H1 (cell line): ENCODE data around the gene RPL13A. TPM values are rescaled to one million over a fixed set of nuclear protein-coding genes. Genes with fewer than 3 reads are reported as not detected.

Experiments used
- CTCF ChIA-PET: fragments of 300-600 bp; sonication (Branson Sonifier 250); formaldehyde crosslinking; loops from one replicate; lab custom pipeline; 2021; ENCODE audit not compliant: partially characterized antibody; lab: Charles Lee
- POLR2A ChIA-PET: fragments of 300-600 bp; sonication (Branson Sonifier 250); formaldehyde crosslinking; loops from one replicate; lab custom pipeline; 2021; ENCODE audit warnings: inconsistent platforms; ENCODE audit not compliant: partially characterized antibody; lab: Charles Lee
- DNase-seq, 2 experiments: peaks; one replicate each; pipeline versions ENCODE4 v3.0.0 to v3.0.0-alpha.2; 2010 to 2022; ENCODE audit warnings: low spot score in 2 of 2, low read depth in 1 of 2, mixed read lengths in 1 of 2
- FAIRE-seq: peaks from 2 replicates; lab custom pipeline; 2011; peaks lifted over from hg19 to GRCh38; lab: Jason Lieb, UNC
- H2AFZ ChIP-seq: 2 replicates; pipeline ENCODE4 v1.8.1; 2012; ENCODE audit warnings: low read length, inconsistent platforms
- H2AK5ac ChIP-seq: 2 replicates; pipeline ENCODE4 v1.6.1; 2013; ENCODE audit warnings: low read depth, low read length
- H2BK120ac ChIP-seq: replicated peaks from 2 replicates; pipeline ENCODE3; 2013; ENCODE audit warnings: low read depth, low read length, inconsistent platforms
- H2BK12ac ChIP-seq: 2 replicates; pipeline ENCODE4 v1.6.1; 2013; ENCODE audit warnings: low read depth, low read length
- H2BK15ac ChIP-seq: 2 replicates; pipeline ENCODE4 v1.6.1; 2013; ENCODE audit warnings: low read length
- H2BK20ac ChIP-seq: 2 replicates; pipeline ENCODE4 v1.6.1; 2013; ENCODE audit warnings: low read length
- H2BK5ac ChIP-seq: 2 replicates; pipeline ENCODE4 v1.6.1; 2013; ENCODE audit warnings: low read depth, low read length
- H3K14ac ChIP-seq: 2 replicates; pipeline ENCODE4 v1.6.1; 2013; ENCODE audit warnings: inconsistent platforms; ENCODE audit not compliant: insufficient read length
- H3K18ac ChIP-seq: 2 replicates; pipeline ENCODE4 v1.6.1; 2013; ENCODE audit warnings: low read length; ENCODE audit errors: extremely low read depth
- H3K23ac ChIP-seq: 2 replicates; pipeline ENCODE4 v1.6.1; 2013; ENCODE audit warnings: inconsistent platforms; ENCODE audit not compliant: insufficient read length
- H3K23me2 ChIP-seq: 2 replicates; pipeline ENCODE4 v1.6.1; 2013; ENCODE audit warnings: low read depth, low read length
- H3K27ac ChIP-seq: 2 replicates; pipeline ENCODE4 v1.6.1; 2011; ENCODE audit warnings: low read depth, low read length, inconsistent platforms
- H3K27me3 ChIP-seq, 4 experiments: replicated peaks in 1 of 4; 1 replicate in 1 of 4; 2 replicates in 3 of 4; pipeline versions ENCODE4 v1.6.1 to v1.8.1; 2011 to 2013; ENCODE audit warnings: low read length in 3 of 4, mild to moderate bottlenecking in 3 of 4, inconsistent platforms in 2 of 4, mixed read lengths in 2 of 4, moderate library complexity in 1 of 4; ENCODE audit not compliant: control insufficient read depth in 3 of 4, insufficient read depth in 3 of 4; ENCODE audit errors: extremely low read depth in 1 of 4
- H3K36me3 ChIP-seq, 4 experiments: 2 replicates each; pipeline versions ENCODE4 v1.6.1 to v1.8.1; 2011 to 2013; ENCODE audit warnings: mild to moderate bottlenecking in 4 of 4, low read length in 3 of 4, moderate library complexity in 2 of 4, control low read depth in 1 of 4, inconsistent platforms in 1 of 4; ENCODE audit not compliant: insufficient read depth in 4 of 4, control insufficient read depth in 2 of 4
- H3K4ac ChIP-seq: replicated peaks from 2 replicates; pipeline ENCODE3; 2013; ENCODE audit warnings: low read length, low read depth, mixed read lengths, inconsistent platforms; ENCODE audit not compliant: insufficient read length
- H3K4me1 ChIP-seq, 4 experiments: replicated peaks in 1 of 4; 1 replicate in 1 of 4; 2 replicates in 3 of 4; pipeline versions ENCODE4 v1.6.1 to v1.8.1; 2011 to 2013; ENCODE audit warnings: low read length in 3 of 4, inconsistent platforms in 2 of 4, mixed read lengths in 1 of 4; ENCODE audit not compliant: insufficient read depth in 4 of 4, control insufficient read depth in 3 of 4
- H3K4me2 ChIP-seq, 2 experiments: 2 replicates each; pipeline versions ENCODE4 v1.6.1 to v1.8.1; 2011 to 2013; ENCODE audit warnings: low read depth in 2 of 2, low read length in 2 of 2, control low read depth in 1 of 2, inconsistent platforms in 1 of 2, mild to moderate bottlenecking in 1 of 2; ENCODE audit not compliant: insufficient read depth in 1 of 2
- H3K4me3 ChIP-seq, 4 experiments: fragments of 200-600, 300-600 bp in 1 of 4; sonication (generic), shearing (Covaris generic), sonication (Bioruptor Twin) in 1 of 4; 2 replicates each; pipeline versions ENCODE4 v1.5.1 to v1.8.1; 2011 to 2016; ENCODE audit warnings: low read length in 4 of 4, low read depth in 3 of 4, control low read depth in 2 of 4, inconsistent platforms in 2 of 4, mild to moderate bottlenecking in 2 of 4, mixed read lengths in 1 of 4, moderate library complexity in 1 of 4; ENCODE audit not compliant: insufficient read depth in 2 of 4; ENCODE audit errors: extremely low read depth in 1 of 4
- H3K56ac ChIP-seq: replicated peaks from 2 replicates; pipeline ENCODE3; 2013; ENCODE audit warnings: low read depth, mild to moderate bottlenecking, mixed read lengths, low read length, inconsistent platforms; ENCODE audit not compliant: insufficient read length
- H3K79me1 ChIP-seq: 2 replicates; pipeline ENCODE4 v1.6.1; 2013; ENCODE audit warnings: low read depth, low read length, control low read depth
- H3K79me2 ChIP-seq, 2 experiments: 2 replicates each; pipeline versions ENCODE4 v1.6.1 to v1.8.1; 2012 to 2013; ENCODE audit warnings: low read length in 2 of 2, mild to moderate bottlenecking in 2 of 2, inconsistent platforms in 1 of 2; ENCODE audit not compliant: insufficient read depth in 2 of 2, control insufficient read depth in 1 of 2
- H3K9ac ChIP-seq, 4 experiments: replicated peaks in 1 of 4; 1 replicate in 1 of 4; 2 replicates in 3 of 4; pipeline versions ENCODE4 v1.6.1 to v1.8.1; 2011 to 2013; ENCODE audit warnings: low read depth in 3 of 4, low read length in 3 of 4, control low read depth in 2 of 4, mild to moderate bottlenecking in 2 of 4, moderate library complexity in 2 of 4, inconsistent platforms in 1 of 4; ENCODE audit errors: extremely low read depth in 1 of 4
- H3K9me3 ChIP-seq, 2 experiments: 2 replicates each; pipeline versions ENCODE4 v1.6.1 to v1.8.1; 2012 to 2013; ENCODE audit warnings: mild to moderate bottlenecking in 2 of 2, moderate library complexity in 2 of 2, control low read depth in 1 of 2, inconsistent platforms in 1 of 2, low read depth in 1 of 2, low read length in 1 of 2, mixed read lengths in 1 of 2; ENCODE audit not compliant: insufficient read depth in 2 of 2
- H4K20me1 ChIP-seq, 2 experiments: replicated peaks in 1 of 2; 2 replicates each; pipeline versions ENCODE3 to v1.8.1; 2011 to 2013; ENCODE audit warnings: inconsistent platforms in 2 of 2, low read length in 2 of 2, mild to moderate bottlenecking in 1 of 2; ENCODE audit not compliant: insufficient read depth in 2 of 2, control insufficient read depth in 1 of 2
- H4K5ac ChIP-seq: 2 replicates; pipeline ENCODE4 v1.6.1; 2013; ENCODE audit warnings: low read length, low read depth, mixed read lengths, inconsistent platforms; ENCODE audit not compliant: insufficient read length
- H4K8ac ChIP-seq: 2 replicates; pipeline ENCODE4 v1.8.0; 2013; ENCODE audit warnings: mild to moderate bottlenecking, moderate library complexity, low read length, inconsistent platforms; ENCODE audit not compliant: insufficient read depth; ENCODE audit errors: extremely low read depth
- H4K91ac ChIP-seq: replicated peaks from 2 replicates; pipeline ENCODE3; 2013; ENCODE audit warnings: low read length, mixed read lengths, inconsistent platforms; ENCODE audit not compliant: insufficient read length
- CBX5 ChIP-seq: fragments of 300-800, 300-1000 bp; sonication (generic); IDR thresholded peaks from 2 replicates; pipeline ENCODE4 v1.7.1; 2016; ENCODE audit warnings: antibody characterized with exemption, low read length, low read depth
- MAFK ChIP-seq: IDR thresholded peaks from 2 replicates; pipeline ENCODE4 v1.6.1; 2012; ENCODE audit warnings: low read depth, mild to moderate bottlenecking, improper control_type of control experiment, low read length
- POLR2AphosphoS5 ChIP-seq: IDR thresholded peaks from 2 replicates; pipeline ENCODE4 v1.6.1; 2011; ENCODE audit warnings: low read depth, low read length
- SIX5 ChIP-seq: IDR thresholded peaks from 2 replicates; pipeline ENCODE4 v1.6.1; 2011; ENCODE audit warnings: mild to moderate bottlenecking, low read depth, low read length
- SP2 ChIP-seq: IDR thresholded peaks from 2 replicates; pipeline ENCODE4 v1.6.1; 2012; ENCODE audit warnings: mild to moderate bottlenecking, low read length, inconsistent platforms
- TAF7 ChIP-seq: optimal IDR thresholded peaks from 2 replicates; pipeline ENCODE3; 2011; ENCODE audit warnings: low read depth, mild to moderate bottlenecking, inconsistent platforms, low read length, moderate library complexity, borderline replicate concordance
- WGBS, 2 experiments: shearing (Covaris generic) in 1 of 2; methylation state at CpG; one replicate each; pipeline versions ENCODE4 v1.1.6 to v1.1.7; 2013 to 2015; ENCODE audit warnings: low lambda C conversion rate in 2 of 2, mixed read lengths in 2 of 2, inconsistent platforms in 1 of 2, low coverage in 1 of 2, missing lambda C conversion rate in 1 of 2; ENCODE audit not compliant: insufficient replicate concordance in 2 of 2, insufficient coverage in 1 of 2, insufficient read length in 1 of 2; ENCODE audit errors: extremely low coverage in 1 of 2, missing lambda C conversion rate in 1 of 2; 5-methylcytosine and 5-hydroxymethylcytosine counted together
- polyA plus RNA-seq, 7 experiments: library from polyadenylated mRNA; depleted of rRNA in 3 of 7; stranded (reverse) in 5 of 7; unstranded in 2 of 7; fragments of >200 nt in 5 of 7; fragments of 200-250 nt in 2 of 7; gene quantifications; 1 replicate in 5 of 7; 2 replicates in 1 of 7; 4 replicates in 1 of 7; pipeline versions ENCODE4 v1.2.1 to v1.2.3, GENCODE V29; 2011 to 2013; ENCODE audit warnings: missing spikeins in 2 of 7, mixed read lengths in 2 of 7
- total RNA-seq: library from RNA; stranded (reverse); fragmentation: NEBNext Ultra II Directional; extraction: Animal tissue kit (Norgen Biotek cat#: 25700); gene quantifications from 2 replicates; pipeline ENCODE4 v1.2.1, GENCODE V29; 2021

Gene RPL13A
- total and polyA plus RNA-seq, 2 of the 8 experiments (the other 6 are each of a cell fraction or from before 2014, with no cell fraction given), result 3,305 to 8,868 TPM

DNA sequence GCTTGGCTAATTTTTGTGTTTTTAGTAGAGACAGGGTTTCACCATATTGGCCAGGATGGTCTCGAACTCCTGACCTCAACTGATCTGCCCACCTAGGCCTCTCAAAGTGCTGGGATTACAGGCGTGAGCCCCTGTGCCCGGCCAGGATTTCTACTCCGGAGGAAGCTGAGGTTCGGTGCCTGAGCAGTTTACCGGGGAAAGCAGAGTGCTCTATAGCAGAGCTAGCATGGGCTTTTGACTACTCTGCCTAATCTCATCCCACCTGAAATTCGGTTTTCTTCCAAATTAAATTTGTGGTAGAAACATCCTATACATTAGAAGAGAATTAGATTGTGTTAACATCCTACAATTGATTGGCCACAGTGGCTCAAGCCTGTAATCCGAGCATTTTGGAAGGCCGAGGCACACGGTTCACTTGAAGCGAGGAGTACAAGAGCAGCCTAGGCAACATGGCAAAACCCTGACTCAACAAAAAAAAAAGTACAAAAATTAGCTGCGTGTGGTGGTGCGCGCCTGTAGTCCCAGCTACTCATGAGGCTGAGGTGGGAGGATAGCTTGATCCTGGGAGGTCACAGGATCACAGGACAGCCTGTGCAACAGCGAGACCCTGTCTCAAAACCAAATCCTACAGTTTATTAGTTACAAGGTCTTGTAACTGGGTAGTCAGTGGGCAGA, 1.6 kb downstream of the RPL13A start:
- peaks cover 26 to 49% (median 36%) of the 10 kb centered on the region in 4 experiments for H3K36me3 ChIP-seq
- no peak overlapping the region for H2BK12ac ChIP-seq
- H3K4ac ChIP-seq, result peak overlapping the region; percentile 22
- no peaks in the 10 kb centered on the region for H3K27me3 ChIP-seq
- TF ChIP-seq POLR2AphosphoS5, result peak; percentile 11
- no peak for TF ChIP-seq CBX5
- peak; percentile 4; the same call in 1 of the 2 replicates for TF ChIP-seq MAFK
- TF ChIP-seq SIX5, result no peak
- TF ChIP-seq TAF7, result peak; percentile 11
- no peak for TF ChIP-seq SP2
- ChIA-PET POLR2A (interaction anchor here (0.5 to 10.8 kb wide), 37 partner anchors 8 to 561 kb away, joined by 3 to 138 read pairs (median 6); partner anchors contain the start of genes ALDH16A1, FCGRT, NOSIP and PIH1D1), CTCF (interaction anchor here (0.6 to 3.0 kb wide), 5 partner anchors 11 to 1000 kb away, joined by 3 to 9 read pairs (median 3); partner anchors contain the start of genes RPL18 and SPHK2)
- H3K14ac ChIP-seq, result no peak overlapping the region
- H3K56ac ChIP-seq, result peak overlapping the region; percentile 70
- H2BK5ac ChIP-seq, result peak overlapping the region; percentile 99
- FAIRE-seq, result no peak
- peak overlapping the region; percentile 8 for H4K5ac ChIP-seq
- H3K9me3 ChIP-seq, result no peaks in the 10 kb centered on the region
- DNase-seq, result no peak
- WGBS, 2 experiments, result 22% methylated on average over 15 of the region's 15 CpGs; no CpG with 5 or more reads in 1 of the 2 experiments
- no peak overlapping the region for H4K8ac ChIP-seq
- no peak overlapping the region for H4K91ac ChIP-seq
- peak overlapping the region; percentile 98 for H3K27ac ChIP-seq
- H4K20me1 ChIP-seq, result peaks cover 15 to 20% of the 10 kb centered on the region in 2 experiments
- no peak overlapping the region for H2BK120ac ChIP-seq
- peak overlapping the region; percentile 92 to 100 (median 100) for H3K9ac ChIP-seq
- peaks cover 0 to 8% (median 2%) of the 10 kb centered on the region in 4 experiments; a peak in 3 of 7 replicates for H3K4me1 ChIP-seq
- peak overlapping the region; percentile 85 to 98 for H3K4me2 ChIP-seq
- H3K79me1 ChIP-seq, result peaks cover 2% of the 10 kb centered on the region; the same call in 1 of the 2 replicates
- H3K18ac ChIP-seq, result peak overlapping the region; percentile 60
- peaks cover 12% of the 10 kb centered on the region for H3K23me2 ChIP-seq
- H2BK20ac ChIP-seq, result no peak overlapping the region
- H3K79me2 ChIP-seq, result peaks cover 20 to 31% of the 10 kb centered on the region in 2 experiments
- H2BK15ac ChIP-seq, result no peak overlapping the region
- no peak overlapping the region for H2AK5ac ChIP-seq
- peak overlapping the region; percentile 96 to 100 (median 100) for H3K4me3 ChIP-seq
- H2AFZ ChIP-seq, result no peak overlapping the region
- H3K23ac ChIP-seq, result no peak overlapping the region
